GM19467 (cell line): Measurements from ENCODE around the gene AKR1D1.
A peak's percentile ranks its signal among the peaks of the same experiment; 100 is the strongest.
"Not testable (repeated sequence)": the region's sequence is repeated elsewhere in the genome, so short reads cannot be mapped to it uniquely, and the experiment has no call there.

ENCODE experiments used
- ATAC-seq: cut with Tn5 transposase; IDR thresholded peaks from one replicate; pipeline ENCODE4 v1.9.1; 2021; ENCODE audit warnings: mild to moderate bottlenecking, moderate library complexity; ENCODE audit not compliant: unreplicated experiment

Gene AKR1D1

DNA sequence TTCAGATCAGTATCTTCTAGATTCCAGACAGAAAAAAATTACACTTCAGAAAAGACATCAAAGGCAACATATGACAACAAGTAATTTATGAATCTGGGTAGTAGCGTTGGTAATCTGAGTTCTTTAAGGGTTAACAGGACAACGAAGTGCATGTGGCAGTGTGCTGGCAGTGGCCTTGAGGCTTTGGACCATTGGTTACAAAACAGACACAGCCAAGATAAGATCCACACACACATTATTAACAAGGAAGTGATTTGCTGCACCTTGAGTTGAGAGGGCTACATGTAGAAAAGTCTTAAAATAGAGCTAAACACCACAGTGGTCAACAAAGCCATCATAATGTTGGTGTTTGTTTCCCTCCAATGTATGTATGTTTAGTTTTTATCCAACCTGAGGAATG is 40.6 kb downstream of the AKR1D1 start:
- ATAC-seq: no peak

DNA sequence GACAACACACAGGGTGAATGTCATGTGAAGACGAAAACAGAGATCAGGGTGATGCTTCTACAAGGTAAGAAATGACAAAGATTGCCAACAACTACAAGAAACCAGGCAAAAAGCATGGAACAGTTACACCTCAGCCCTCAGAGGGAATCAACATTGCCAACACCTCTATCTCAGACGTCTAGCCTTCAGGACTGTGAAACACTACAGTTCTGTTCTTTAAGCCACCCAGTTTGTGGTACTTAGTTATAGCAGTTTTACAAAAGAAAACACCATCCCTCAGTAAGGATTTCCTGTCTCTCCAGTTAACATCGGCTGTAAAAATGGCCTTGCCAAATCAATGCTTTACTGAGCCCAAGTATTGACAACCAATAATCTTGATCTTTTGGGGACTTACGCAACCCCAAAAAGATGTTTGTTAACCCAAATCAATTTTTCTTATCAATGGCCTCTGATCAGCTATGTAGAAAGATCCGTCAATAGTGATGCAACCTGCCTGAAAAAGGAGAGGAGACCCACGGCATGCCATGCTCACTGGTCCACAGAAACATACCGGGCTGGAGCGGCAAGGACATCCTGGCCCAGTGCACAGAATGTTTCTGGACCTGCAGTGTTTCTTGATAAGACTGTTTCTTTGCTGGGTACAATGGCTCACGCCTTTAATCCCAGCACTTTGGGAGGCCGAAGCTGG is 44.0 kb downstream of the AKR1D1 start:
- no peak for ATAC-seq

DNA sequence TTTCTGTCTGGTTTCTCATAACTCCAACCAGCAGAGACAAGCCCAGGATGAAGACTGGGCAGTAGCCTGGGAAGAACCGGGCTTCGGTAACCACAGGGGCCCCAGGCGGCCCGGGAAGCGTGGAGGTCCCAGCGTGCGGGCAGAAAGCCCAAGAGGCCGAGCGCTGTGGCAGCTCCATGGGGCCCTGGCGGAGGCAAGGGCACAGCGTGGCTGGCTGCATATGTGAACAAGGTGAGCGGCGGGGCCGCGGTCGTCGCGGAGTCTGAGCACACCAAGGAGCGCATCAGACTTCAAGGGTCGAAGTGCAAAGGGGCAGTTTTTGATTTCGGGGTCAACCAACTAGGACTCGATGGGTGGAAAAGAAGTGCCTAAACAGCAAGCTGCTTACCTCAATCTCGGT is 45.9 kb downstream of the AKR1D1 start:
- ATAC-seq: no peak

DNA sequence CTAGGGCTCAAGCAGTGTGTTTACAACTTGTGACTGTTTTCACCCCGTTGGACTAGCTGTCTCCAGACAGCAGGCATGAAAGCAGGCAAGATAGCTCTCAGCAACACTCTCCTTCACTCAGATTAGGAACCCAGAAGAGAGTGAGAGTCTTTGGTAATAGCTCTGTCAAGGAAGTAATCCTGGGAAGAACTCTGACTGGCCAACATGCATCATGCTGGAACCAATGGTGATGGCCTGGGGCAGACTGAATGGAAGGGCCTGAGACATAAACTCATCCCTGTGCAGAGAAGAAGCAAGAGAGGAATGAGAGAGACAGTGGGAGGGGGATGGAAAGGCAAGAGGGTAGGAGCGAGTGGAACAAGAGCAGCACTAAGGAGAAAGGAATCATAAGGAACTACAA is 48.9 kb downstream of the AKR1D1 start:
- no peak for ATAC-seq

DNA sequence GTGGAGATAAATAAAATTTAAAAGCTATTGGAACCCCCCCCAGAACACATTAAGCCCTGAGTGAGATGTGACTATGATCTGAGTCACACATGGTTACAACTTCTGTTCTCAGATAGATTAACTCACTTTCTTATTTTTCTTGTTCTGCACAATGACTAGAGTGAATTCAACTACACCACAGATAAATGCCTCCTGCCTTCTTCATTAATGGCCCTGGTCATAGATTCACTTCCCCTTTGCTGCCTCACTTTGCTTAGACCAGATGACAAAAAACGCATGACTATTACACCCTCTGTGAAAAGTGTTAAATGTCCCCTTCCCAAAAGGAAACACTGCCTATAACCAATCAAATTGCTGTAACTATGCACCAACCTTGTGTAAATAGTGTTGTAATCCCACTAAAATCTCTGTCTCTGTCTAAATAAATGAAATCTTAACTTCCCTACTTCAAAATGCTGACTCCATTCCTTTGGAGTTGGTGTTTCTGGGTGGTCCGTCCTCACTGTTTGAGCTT is 49.4 kb downstream of the AKR1D1 start:
- ATAC-seq: no peak

DNA sequence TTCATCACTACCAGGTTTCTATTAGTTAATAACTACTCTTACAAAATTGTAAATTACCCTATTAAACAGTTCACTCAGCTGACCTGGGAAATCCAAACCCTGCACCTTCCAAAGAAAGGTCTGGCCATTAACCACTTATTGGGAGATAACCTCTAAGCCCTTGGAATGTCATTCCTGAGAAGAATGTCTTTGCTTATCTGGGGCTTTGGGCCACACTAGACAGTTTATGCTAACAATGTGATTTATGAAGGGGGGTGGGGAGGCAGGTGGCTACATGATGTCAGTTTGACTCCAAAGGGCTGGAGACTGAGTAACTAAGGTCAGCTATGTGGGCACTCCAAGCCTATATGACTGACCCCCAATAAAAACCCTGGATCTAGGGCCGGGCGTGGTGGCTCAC is 50.7 kb downstream of the AKR1D1 start:
- ATAC-seq: no peak

DNA sequence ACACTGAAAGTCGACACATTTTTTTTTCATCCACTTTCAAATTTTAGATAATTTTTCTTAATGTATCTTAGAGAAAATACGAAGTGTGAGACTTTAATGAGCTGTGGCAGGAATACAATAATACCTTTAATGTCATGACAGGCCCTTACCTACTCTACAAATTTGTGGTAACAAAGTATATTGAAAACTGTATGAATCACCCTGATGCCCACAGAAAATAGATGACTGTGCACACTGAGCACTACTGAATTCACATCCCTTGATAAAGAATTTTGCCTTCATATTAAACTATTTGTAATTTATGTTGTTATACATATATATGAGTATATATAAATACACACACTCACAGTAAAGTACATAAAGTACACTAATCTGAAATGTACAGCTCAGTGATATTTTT is 51.7 kb downstream of the AKR1D1 start:
- no peak for ATAC-seq

DNA sequence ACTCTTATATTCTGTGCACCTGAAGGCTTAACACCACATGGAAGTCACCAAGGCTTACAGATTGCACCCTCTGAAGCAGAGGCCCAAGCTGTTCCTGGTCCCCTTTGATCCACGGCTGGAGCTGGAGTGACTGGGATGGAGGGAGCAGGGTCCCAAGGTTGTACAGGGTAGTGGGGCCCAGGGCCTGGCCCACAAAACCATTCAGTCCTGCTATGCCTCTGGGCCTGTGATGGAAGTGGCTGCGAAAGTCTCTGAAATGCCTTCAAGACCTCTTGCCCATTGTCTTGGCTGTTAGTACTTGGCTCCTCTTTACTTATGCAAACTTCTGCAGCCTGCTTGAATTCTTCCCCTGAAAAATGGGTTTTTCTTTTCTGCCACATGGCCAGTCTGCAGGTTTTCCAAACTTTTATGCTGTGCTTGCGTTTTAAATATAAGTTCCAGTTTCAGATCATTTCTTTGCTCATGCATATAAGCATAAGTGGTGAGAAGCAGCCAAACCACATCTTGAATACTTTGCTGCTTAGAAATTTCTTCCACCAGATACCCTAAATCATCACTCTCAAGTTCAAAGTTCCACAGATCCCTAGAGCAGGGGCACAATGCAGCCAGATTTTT is 53.4 kb downstream of the AKR1D1 start:
- ATAC-seq: no peak

DNA sequence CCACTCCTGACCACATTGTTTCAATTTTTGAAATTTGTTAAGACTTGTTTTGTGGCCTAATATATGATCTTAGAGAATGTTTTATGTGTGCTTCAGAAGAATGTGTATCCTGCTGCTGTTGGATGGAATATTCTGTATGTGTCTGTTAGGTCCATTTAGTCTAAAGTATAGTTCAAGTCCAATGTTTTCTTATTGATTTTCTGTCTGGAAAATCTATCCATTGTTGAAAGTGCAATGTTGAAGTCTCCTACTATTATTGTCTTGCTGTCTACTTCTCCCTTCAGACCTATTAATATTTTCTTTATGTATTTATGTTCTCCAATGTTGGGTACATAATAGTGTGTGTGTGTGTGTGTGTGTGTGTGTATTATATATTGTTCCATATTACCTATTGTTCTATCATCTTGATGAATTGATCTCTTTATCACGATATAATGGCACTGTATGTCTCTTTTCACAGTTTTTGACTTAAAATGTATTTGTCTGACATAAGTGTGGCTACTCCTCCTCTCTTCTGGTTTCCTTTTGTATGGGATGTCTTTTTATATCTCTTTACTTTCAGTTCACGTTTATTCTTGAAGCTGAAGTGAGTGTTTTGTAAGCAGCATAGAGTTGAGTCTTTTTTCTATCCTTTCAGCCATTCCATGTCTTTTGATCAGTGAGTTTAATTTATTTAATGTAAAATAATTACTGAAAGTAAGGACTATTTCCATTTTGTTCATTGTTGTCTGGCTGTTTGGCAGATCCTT is 61.3 kb downstream of the AKR1D1 start:
- no peak for ATAC-seq

DNA sequence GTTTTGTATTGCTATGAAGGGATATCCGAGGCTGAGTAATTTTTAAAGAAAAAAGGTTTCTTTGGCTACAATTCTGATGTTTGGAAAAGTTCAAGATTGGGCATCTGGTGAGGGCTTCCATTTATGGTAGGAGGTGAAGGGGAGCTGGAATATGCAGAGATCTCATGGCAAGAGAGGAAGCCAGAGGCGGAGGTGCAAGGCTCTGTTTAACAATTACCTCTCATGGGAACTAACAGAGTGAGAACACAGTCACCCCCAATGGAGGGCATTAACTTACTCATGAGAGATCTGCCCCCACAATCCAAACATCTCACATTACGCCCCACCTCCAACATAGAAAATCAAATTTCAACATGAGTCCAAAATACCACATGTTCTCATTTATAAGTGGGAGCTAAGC is 62.0 kb downstream of the AKR1D1 start:
- ATAC-seq: no peak

DNA sequence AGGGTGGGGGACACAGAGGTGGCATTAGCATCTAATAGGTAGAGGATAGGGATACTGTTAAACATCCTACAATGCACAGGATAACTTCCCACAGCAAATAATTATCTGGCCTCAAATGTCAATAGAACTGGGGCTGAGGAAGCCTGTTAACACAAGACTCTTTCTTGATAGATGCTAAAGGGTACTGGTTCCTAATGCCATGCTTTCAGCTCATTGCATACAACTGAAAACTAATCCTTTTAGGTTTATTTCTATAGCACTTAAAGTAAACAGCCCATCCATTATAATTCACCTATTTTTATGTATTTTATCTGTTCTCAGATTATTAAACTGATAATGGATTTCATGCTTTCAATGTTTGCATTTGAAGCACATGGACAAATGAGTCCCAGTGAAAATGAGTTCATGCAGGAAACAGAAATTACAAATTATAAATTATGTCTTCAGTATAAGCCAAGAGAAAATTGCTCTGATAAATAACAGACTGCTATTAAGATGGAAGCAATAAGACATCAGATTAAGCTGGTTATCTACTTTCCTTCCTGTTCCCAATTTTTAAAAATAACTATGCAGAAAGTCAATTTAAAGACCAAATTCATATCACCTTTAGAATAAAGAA is 66.4 kb downstream of the AKR1D1 start:
- ATAC-seq: no peak

DNA sequence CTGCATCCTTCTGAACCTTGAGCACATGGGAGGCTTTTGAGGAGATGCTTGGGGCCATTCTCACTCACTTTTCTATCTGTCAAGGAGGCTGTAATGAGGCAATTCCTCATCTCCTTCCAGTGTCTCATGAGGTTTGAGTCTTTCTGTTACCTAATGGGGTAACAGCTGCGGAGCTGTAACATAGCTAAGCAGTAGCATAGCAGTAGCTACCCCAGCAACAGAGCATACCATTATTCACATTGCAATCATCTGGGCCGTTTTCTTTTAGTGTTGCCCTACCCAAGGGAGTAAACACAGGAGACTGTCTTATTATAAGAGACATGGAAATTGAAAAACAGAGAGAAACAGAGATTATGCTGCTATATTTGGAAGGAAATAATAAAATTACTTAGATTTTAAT is 68.7 kb downstream of the AKR1D1 start:
- ATAC-seq: no peak

DNA sequence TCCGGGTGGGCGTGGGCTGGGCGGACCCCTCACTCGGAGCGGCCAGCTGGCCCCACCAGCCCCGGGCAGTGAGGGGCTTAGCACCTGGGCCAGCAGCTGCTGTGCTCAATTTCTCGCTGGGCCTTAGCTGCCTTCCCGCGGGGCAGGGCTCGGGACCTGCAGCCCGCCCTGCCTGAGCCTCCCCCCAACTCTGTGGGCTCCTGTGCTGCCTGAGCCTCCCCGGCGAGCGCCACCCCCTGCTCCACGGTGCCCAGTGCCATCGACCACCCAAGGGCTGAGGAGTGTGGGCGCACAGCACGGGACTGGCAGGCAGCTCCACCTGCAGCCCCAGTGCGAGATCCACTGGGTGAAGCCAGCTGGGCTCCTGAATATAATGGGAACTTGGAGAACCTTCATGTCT is 70.0 kb downstream of the AKR1D1 start:
- ATAC-seq: not testable (repeated sequence)

DNA sequence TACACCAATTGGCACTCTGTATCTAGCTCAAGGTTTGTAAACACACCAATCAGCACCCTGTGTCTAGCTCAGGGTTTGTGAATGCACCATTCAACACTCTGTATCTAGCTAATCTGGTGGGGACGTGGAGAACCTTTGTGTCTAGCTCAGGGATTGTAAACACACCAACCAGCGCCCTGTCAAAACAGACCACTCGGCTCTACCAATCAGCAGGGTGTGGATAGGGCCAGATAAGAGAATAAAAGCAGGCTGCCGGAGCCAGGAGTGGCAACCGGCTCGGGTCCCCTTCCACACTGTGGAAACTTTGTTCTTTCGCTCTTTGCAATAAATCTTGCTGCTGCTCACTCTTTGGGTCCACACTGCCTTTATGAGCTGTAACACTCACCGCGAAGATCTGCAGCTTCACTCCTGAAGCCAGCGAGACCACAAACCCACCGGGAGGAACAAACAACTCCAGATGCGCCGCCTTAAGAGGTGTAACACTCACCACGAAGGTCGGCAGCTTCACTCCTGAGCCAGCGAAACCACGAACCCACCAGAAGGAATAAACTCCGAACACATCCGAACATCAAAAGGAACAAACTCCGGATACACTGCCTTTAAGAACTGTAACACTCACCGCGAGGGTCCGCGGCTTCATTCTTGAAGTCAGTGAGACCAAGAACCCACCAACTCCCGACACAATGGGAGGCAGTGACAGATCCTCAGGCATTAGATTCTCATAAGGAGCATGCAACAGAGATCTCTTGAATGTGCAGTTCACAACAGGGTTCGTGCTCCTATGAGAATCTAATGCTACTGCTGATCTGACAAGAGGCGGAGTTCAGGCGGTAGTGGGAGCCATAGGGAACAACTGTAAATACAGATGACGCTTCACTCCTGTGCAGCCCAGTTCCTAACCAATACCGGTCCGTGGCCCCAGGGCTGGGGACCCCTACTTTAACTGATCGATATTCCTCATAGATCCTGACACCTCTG is 70.8 kb downstream of the AKR1D1 start:
- not testable (repeated sequence) for ATAC-seq

DNA sequence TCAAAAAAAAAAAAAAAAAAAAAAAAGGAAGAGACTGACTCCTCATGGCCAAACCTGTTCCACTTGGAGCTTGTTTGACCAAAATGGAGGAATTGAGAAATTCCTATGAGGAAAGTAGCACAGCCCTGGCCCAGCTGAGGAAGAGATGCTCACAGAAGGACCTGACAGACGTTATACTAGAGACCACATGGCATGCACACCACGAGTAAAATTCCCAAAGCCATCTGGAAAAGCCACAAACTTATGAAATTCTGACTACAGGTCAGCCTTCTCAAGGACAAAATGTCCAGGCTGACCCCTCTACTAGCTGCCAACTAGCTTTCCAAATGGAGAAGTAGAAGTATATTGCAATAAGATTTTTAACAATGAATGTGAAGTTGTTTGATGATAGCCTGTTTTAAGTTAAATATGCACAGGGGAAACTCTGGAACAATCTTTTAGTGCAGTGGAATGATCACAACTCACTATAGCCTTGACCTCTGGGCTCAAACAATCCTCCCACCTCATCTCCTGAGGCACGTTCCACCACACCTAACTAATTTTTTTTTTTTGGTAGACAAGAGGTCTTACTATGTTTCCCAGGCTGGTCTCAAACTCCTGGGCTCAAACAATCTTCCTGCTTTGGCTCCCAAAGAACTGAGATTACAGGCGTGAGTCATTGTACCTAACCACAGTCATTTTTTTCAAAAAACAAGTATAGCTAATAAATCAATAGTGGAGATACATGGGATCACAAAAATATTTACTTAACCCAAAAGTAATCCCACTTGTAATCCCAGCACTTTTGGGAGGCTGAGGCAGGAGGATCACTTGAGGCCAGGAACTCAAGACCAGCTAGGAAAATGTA is 75.7 kb downstream of the AKR1D1 start:
- ATAC-seq: no peak

DNA sequence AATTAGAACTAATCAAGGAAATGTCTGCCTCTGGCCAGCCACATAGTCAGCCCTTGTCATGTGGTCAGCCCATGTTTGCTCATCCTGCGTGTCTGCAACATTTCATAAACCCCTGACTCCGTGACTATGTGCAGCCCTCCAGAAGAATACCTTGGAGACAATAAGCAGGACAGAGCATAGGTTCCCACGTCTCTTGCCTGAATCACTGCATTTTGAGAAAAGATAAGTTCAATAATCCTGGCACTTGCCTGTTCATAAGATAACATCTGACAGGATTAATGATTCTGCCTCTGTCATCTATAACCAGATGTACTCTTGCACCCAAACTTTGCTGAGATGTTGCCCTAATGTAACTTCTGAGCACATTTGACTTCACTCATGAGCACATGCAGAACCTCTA is 78.4 kb downstream of the AKR1D1 start:
- ATAC-seq: no peak

DNA sequence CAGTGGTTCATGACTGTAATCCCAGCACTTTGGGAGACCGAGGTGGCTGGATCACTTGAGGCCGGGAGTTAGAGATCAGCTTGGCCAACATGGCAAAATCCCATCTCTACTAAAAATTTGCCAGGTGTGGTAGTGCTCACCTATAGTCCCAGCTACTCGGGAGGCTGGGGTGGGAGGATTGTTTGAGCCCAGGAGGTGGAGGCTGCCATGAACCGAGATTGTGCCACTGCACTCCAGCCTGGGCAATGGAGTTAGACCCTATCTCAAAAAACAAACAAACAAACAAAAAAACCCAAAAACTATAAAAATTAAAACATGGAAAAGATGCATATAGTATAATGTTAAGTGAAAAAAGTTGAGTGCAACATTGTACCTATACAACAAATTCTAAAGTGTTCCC is 81.4 kb downstream of the AKR1D1 start:
- ATAC-seq: no peak

DNA sequence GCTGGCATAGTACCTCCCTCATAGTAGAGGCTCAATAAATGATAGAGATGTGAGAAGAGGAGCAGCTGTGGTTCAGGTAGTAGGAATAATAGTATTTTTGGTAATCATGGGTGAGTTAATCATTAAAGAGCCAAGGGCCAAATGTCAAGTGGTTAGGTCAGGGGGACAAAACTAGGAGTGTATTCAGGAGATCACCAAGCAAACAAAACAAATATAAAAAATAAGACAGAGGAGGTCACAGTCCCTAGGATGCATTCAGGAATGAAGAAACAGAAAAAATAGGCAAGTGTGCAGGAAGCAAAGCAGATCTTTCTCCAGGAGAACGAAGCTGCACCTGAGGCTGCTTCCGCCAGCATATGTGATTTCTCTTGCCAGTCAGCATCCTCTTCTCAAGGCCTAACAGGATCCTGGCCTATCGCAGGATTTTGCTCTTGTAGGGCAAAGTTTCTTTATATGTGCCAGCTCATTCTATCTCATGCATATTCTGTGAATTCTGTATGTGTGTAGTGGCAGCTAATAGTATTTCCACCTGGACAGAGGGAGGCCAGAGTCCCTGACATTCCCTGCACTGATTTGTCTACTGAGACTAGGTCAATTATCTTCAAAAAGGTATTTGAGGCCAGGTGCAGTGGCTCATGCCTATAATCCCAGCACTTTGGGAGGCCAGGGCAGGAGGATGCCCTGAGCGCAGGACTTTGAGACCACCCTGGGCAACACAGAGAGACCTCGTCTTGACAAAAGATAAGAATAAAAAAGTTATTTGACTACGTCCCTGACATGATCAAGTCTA is 82.7 kb downstream of the AKR1D1 start:
- ATAC-seq: no peak

DNA sequence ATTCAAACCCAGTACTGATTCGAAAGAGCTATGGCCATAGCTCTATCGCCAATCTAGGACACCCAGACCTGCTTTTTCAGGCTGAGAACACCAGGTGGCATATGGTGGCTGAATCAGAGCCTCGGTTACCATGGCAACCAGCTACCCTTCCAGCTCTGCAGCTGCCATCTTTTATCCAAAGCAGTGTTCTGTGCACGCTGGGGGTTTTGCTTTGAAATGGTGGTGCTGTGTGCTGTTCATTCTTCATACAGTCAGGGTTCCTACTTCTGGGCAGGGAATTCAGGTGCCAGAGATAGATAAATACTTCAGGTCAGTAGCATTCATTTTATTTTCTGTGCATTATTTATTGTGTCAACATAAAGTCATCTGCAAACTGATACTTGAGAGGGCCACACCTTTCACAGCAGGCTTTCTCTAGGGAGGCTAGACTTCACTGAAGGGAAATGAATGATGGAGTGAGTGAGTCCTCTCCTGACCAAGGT is 85.4 kb downstream of the AKR1D1 start:
- ATAC-seq: peak; percentile 99
